HG02885 (cell line): Measurements from ENCODE around the gene ZDHHC11B.

Experiments used
- ATAC-seq: cut with Tn5 transposase; IDR thresholded peaks from one replicate; pipeline ENCODE4 v1.9.1; 2021; ENCODE audit warnings: mild to moderate bottlenecking; ENCODE audit not compliant: unreplicated experiment, poor library complexity

ZDHHC11B gene

DNA sequence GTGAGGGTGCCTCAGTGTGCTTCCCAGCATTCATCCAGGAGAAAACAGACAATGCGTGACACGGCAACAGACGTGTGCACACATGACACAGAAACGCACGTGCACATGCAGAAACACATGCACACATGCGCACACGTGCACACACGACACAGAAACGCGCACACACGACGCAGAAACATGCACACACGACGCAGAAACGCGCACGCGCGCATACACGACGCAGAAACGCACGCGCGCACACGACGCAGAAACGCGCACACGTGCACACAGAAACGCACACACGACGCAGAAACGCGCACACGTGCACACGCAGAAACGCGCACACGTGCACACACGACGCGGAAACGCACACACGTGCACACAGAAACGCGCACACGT is 107.8 kb downstream of the ZDHHC11B start:
- no peak for ATAC-seq

- ATAC-seq: no peak
Observed at GRCh38 chr5:675871-676698, 108.4 kb downstream of the ZDHHC11B start.

- no peak for ATAC-seq
Observed at GRCh38 chr5:675111-675870, 109.2 kb downstream of the ZDHHC11B start.

- ATAC-seq: no peak
Observed at GRCh38 chr5:674630-675011, 109.9 kb downstream of the ZDHHC11B start.

GRCh38 chr5:673831-674629 is 110.5 kb downstream of the ZDHHC11B start:
- ATAC-seq: no peak

- ATAC-seq: no peak
Observed at GRCh38 chr5:673161-673830, 111.2 kb downstream of the ZDHHC11B start.

DNA sequence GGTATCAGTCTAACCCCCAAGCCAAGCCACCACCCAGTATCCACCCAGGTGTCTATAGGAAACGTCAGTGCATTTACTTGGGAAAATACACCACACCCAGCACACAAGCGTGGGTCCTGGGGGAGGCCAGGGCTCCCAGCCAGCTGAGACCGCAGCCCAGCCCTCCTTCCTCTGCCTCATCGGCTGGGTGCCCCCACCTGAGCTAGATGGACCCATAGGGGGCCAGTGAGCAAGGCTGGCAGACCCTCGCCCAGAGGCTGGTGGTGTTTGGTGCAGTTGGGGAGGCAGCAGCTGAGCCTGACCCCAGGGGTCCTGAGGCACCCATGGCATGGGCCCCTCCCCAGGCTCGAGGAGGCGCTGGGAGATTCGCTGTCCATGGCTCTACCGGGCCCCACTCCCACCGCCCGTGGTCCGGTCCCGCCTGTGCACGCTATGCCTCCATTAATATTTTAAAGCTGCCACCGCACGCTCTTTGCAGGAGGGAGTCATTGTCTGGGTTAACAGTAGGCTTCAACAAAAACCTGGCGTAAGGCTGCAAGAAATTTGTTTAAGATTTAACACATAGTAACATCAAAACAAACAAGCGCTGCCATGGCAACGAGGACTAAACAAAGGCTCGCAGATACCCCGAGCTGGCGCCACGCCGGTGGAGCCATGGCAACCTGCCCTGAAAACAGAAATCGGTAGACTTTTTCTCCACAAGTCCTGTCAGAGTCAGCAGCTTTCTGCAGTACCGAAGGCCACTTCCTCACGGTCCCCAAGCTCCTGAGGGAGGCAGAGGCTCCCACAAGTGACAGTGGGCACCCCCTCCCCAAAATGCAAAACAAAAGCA is 112.0 kb downstream of the ZDHHC11B start:
- no peak for ATAC-seq

DNA sequence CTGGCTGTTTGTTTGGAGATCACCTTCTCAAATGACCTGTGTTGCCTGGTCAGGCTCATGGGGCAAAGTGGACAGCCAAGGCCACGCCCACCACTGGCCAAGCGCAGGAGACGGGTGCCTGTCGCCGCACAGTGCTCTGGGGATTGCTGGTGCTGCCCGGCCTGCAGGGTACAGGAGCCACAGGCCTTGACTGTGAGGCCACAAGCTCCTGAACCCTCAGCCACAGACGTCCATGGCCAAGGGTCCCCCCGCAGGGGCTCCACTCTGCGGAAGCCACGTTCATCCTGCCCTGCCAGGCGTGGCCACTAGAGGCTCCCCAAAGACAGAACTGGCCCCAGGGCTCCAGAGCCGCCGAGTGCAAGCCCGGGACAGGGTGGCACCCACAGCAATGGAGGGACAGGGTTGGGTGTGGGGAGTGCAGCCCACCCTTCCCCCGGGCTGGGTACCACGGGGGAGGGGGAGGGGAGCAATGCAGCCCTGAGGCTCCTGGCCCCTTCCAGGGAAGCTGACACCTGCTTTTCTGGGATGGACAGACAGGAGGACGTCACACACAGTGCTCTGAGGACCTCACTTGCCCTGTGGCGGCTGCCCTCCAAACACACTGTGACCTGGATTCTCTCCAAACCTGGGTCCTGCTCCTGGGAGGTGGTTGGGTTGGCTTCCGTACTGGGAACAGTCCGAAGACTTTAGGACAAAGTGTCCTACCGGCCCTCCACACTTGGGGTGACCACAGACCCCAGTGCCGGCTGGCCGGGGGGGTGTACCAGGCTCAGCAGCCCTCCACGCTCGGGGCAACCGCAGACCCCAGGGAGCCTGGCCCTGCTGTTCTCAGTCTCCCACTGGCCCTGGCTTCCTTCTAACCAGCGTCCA is 112.8 kb downstream of the ZDHHC11B start:
- peak; percentile 52 for ATAC-seq

DNA sequence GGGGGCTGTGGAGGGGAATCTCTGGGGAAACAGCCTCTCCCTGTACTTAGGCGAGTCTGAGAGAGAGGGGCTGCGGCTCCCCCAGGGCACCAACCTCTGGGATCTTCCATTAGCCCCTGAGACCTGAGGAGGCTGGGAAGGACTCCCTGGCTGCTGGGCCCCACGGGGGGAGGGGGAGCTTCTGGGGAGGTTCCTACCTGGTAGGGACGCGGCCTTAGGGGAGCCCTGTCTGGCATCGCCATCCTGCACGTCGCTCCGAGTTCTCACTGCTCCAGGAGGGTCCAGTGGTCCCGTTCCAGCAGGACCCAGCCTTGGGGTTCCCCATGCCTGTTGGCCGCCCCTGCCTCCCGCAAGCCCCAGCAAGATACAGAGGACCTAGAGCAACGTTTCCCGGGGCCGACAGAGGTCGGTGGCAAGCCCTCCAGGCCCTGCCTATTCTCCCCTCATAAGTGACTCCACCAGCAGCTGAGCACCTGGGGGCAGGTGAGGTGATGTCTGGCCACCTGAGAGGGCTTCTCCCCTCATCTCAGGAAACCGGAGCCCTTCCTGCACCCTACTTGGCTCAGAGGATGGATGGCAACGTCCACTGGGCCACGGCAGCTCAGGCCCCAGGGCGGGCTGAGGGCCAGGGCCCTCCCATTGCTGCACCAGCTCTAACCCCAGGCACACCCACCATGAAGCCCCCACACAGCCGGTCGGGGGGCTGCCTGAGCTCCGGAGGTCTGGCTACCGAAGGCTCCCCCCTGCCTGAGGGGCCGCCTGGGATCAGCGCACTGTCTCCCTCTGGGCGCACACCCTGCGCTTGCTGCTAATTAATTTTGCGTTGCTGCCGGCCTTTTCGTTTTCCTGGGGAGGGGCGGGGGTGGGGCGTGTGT is 113.9 kb downstream of the ZDHHC11B start:
- no peak for ATAC-seq

GRCh38 chr5:669842-670395 is 114.6 kb downstream of the ZDHHC11B start:
- no peak for ATAC-seq

DNA sequence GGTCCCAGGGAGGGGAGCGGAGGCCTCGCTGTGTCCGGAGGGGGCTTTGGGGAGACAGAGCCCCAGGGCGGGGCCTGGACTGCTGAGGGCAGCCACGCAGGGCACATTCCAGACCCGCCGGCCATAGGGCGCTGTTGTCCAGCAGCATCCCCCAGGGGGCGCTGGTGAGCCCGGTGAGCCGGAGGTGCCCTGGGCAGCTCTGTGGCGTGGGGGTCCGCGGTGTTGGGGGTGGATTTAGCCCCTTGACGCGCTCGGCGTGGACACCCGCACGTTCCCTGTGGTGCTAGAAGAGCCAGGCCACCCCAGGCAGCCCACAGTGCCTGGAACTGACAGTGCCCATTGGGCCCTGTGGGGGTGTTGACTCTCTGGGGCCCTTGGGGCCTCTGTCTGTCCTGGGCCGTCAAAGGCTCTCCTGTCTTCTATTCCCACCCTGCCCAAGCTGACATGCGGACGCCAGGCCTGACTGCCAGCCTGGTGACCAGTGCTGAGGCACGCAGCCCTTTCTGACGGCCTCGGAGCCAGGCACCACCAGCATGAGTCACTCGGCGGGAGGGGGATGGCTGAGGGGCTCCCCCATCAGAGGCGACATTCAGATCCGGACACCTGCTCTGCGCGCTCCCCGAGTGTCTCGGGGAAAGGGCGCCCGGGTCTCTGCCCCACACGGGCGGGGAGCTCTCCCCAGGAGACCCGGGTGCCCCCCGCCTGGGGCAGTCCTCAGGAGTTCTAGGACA is 115.3 kb downstream of the ZDHHC11B start:
- peak; percentile 43 for ATAC-seq

DNA sequence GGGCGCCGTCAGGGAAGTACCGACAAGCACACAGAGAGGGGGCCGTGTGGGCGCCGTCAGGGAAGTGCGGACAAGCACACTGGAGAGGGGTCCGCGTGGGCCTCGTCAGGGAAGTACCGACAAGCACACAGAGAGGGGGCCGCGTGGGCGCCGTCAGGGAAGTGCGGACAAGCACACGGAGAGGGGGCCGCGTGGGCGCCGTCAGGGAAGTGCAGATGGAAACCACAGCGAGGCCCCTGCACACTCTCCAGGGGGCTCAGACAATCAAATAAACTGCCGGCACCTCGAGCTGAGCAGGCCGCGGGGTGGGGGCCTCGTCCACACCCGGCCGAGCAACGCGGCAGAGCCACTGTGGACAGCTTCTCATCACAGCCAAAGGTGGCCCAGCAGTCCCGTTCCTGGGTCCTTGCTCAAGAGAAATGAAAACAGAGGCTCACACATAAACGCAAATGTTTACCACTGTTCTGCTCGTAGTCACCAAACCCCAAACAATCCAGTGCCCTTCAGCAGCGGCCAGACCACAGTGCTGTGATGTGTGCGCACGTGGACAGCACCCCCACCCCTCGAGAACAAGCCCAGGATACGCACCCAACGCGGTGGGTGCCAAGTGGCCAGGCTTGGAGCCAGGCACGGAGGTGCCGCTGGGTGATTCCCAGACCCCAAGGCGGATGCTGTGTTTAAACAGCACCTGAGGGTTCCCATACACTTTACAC is 116.1 kb downstream of the ZDHHC11B start:
- ATAC-seq: no peak

DNA sequence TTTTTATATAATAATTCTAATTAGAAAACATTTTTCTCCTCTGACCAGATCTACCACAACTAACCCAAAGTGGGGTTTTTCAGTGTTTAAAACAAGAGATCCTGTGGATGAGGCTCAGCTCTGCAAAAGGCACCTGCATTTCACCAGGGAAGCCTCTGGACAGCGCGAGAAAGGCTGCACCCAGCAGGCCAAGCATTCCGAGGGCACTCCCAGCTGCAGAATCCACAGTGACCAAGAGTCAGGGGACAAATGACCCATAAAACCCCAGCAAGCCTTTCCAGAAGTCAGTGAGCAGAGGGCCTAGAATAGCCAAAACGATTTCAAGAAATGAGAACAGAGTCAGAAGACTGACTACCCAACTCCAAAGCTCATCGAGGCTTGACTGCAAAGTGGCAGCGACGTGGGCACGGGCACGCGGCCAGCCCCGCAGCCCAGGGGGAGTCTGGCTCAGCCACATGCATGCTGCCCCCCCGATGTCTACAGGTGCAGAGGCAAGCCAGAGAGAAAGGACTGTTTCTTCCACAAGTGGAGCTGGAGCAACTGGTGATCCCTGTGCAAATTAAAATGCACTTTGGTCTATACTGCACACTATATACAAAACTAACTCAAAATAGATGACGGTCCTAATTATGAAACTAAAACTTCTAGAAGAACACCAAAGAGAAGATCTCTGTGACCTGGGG is 117.6 kb downstream of the ZDHHC11B start:
- ATAC-seq: no peak

GRCh38 chr5:665956-666711 is 118.4 kb downstream of the ZDHHC11B start:
- ATAC-seq: no peak

GRCh38 chr5:665541-665955 is 119.0 kb downstream of the ZDHHC11B start:
- ATAC-seq: no peak
